ENCODE results near the gene CSTA. TPM values are rescaled to one million over a fixed set of nuclear protein-coding genes. Genes with fewer than 3 reads are reported as not detected.
"Not testable (repeated sequence)": the region's sequence is repeated elsewhere in the genome, so short reads cannot be mapped to it uniquely, and the experiment has no call there.

CSTA gene
- total and polyA plus RNA-seq, 2 donors = 10.0 to 12.4 TPM

DNA sequence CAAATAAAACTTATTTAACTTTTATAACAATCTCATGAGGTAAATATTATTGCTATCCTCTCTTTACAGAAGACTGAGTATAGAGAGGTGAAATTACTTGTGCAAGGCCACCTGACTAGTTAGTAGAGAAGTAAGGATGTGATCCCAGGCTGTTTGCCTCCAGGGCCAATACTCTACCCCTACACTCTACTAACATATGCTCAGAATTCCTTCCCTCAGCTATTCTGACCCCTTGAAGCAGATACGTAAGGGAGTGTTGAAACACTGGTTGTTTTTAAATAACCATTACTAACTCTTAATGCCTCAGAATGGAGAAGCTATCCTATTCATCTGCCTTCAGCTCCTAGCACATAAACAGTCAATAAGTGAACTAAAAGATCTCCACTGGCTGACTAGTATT is 24.1 kb downstream of the CSTA start:
- no peak overlapping the region for H3K4me3 ChIP-seq (ENCODE audit: low read depth, low read length)
- DNase-seq (ENCODE audit: extremely low spot score) = no peak
- no peaks in the 10 kb centered on the region for H3K36me3 ChIP-seq (ENCODE audit: insufficient read depth)
- WGBS = 73% methylated on average over 1 of the region's 1 CpG
- no peaks in the 10 kb centered on the region for H3K4me1 ChIP-seq (ENCODE audit: insufficient read depth)
- H3K27ac ChIP-seq (ENCODE audit: low read depth) = no peak overlapping the region

GRCh38 chr3:122350814-122351418 is 25.9 kb downstream of the CSTA start:
- no peaks in the 10 kb centered on the region for H3K4me1 ChIP-seq (ENCODE audit: insufficient read depth)
- no peak for DNase-seq (ENCODE audit: extremely low spot score)
- WGBS = 83% methylated on average over 5 of the region's 5 CpGs

GRCh38 chr3:122351612-122352011 is 26.6 kb downstream of the CSTA start:
- Histone ChIP-seq H3K4me1 (ENCODE audit: insufficient read depth) (no peaks in the 10 kb centered on the region), H3K36me3 (ENCODE audit: insufficient read depth) (no peaks in the 10 kb centered on the region), H3K4me3 (ENCODE audit: low read depth, low read length) (no peak overlapping the region), H3K27ac (ENCODE audit: low read depth) (no peak overlapping the region)
- WGBS = 94% methylated on average over 4 of the region's 4 CpGs
- DNase-seq (ENCODE audit: extremely low spot score) = no peak

More at GRCh38 chr3:122350814-122351418, 25.9 kb downstream of the CSTA start:
- Histone ChIP-seq H3K27ac (ENCODE audit: low read depth) (no peak overlapping the region), H3K36me3 (ENCODE audit: insufficient read depth) (no peaks in the 10 kb centered on the region), H3K4me3 (ENCODE audit: low read depth, low read length) (no peak overlapping the region)

GRCh38 chr3:122353215-122353614 is 28.2 kb downstream of the CSTA start:
- Histone ChIP-seq H3K4me1 (ENCODE audit: insufficient read depth) (no peaks in the 10 kb centered on the region), H3K36me3 (ENCODE audit: insufficient read depth) (no peaks in the 10 kb centered on the region), H3K27ac (ENCODE audit: low read depth) (no peak overlapping the region), H3K4me3 (ENCODE audit: low read depth, low read length) (no peak overlapping the region)
- no peak for DNase-seq (ENCODE audit: extremely low spot score)
- 64% methylated on average over 2 of the region's 2 CpGs for WGBS

- Histone ChIP-seq H3K4me1 (ENCODE audit: insufficient read depth) (no peaks in the 10 kb centered on the region), H3K4me3 (ENCODE audit: low read depth, low read length) (no peak overlapping the region), H3K36me3 (ENCODE audit: insufficient read depth) (no peaks in the 10 kb centered on the region), H3K27ac (ENCODE audit: low read depth) (no peak overlapping the region)
- DNase-seq (ENCODE audit: extremely low spot score) = no peak
- 94% methylated on average over 1 of the region's 1 CpG for WGBS
Measured at GRCh38 chr3:122353893-122354401, 28.9 kb downstream of the CSTA start.

GRCh38 chr3:122355612-122356011 is 30.6 kb downstream of the CSTA start:
- no peak overlapping the region for H3K4me3 ChIP-seq (ENCODE audit: low read depth, low read length)
- H3K4me1 ChIP-seq (ENCODE audit: insufficient read depth) = no peaks in the 10 kb centered on the region
- 67% methylated on average over 4 of the region's 4 CpGs for WGBS
- no peaks in the 10 kb centered on the region for H3K36me3 ChIP-seq (ENCODE audit: insufficient read depth)
- DNase-seq (ENCODE audit: extremely low spot score) = no peak
- no peak overlapping the region for H3K27ac ChIP-seq (ENCODE audit: low read depth)

DNA sequence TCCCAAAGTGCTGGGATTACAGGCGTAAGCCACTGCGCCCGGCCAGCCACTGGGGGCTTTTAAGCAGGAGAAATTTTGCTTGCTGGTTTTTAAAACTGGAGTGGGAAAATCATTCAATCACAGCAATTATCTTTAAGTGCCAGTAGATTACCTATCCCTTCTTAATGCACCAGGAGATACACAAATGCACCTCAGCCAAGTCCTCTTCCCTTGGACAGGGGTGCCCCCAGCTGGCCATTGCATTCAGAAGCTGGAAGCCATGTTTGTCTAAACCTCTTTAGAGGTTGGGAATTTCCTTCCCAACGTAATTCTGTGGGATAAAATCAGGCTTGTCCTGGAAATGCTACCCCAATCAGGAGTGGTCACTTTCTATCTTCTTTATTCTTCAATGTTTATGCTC is 31.4 kb downstream of the CSTA start:
- Histone ChIP-seq H3K4me1 (ENCODE audit: insufficient read depth) (no peaks in the 10 kb centered on the region), H3K36me3 (ENCODE audit: insufficient read depth) (no peaks in the 10 kb centered on the region), H3K4me3 (ENCODE audit: low read depth, low read length) (no peak overlapping the region), H3K27ac (ENCODE audit: low read depth) (no peak overlapping the region)
- 66% methylated on average over 4 of the region's 4 CpGs for WGBS
- no peak for DNase-seq (ENCODE audit: extremely low spot score)

GRCh38 chr3:122357828-122358702 is 33.0 kb downstream of the CSTA start:
- H3K27ac ChIP-seq (ENCODE audit: low read depth) = no peak overlapping the region
- no peaks in the 10 kb centered on the region for H3K36me3 ChIP-seq (ENCODE audit: insufficient read depth)
- DNase-seq (ENCODE audit: extremely low spot score) = no peak
- WGBS = 48% methylated on average over 2 of the region's 2 CpGs
- H3K4me3 ChIP-seq (ENCODE audit: low read depth, low read length) = no peak overlapping the region
- no peaks in the 10 kb centered on the region for H3K4me1 ChIP-seq (ENCODE audit: insufficient read depth)

- Histone ChIP-seq H3K4me3 (ENCODE audit: low read depth, low read length) (no peak overlapping the region), H3K36me3 (ENCODE audit: insufficient read depth) (no peaks in the 10 kb centered on the region), H3K4me1 (ENCODE audit: insufficient read depth) (no peaks in the 10 kb centered on the region), H3K27ac (ENCODE audit: low read depth) (no peak overlapping the region)
- no peak for DNase-seq (ENCODE audit: extremely low spot score)
- WGBS = 85% methylated on average over 2 of the region's 2 CpGs
Measured at GRCh38 chr3:122358703-122359032, 33.6 kb downstream of the CSTA start.

DNA sequence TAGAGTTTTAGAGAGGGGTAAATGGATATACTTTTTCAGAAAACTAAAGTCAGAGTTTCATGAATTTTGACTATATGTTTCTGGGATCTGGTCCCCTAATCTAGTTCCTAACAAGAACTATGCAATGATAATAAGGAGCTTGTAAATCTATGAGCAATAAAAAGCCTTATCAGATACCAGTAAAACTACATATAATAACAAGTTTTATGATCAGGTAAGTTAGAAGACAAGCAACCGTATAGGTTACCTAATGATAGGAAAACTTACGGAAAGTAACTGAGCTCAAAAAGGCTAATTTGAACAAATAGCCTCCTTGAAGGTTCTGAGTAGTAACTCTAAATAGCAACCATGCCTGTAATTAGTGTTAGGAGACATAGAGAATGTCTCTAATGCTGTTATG is 37.0 kb downstream of the CSTA start:
- no peaks in the 10 kb centered on the region for H3K4me1 ChIP-seq (ENCODE audit: insufficient read depth)
- no peaks in the 10 kb centered on the region for H3K36me3 ChIP-seq (ENCODE audit: insufficient read depth)
- DNase-seq (ENCODE audit: extremely low spot score) = no peak
- no peak overlapping the region for H3K4me3 ChIP-seq (ENCODE audit: low read depth, low read length)
- H3K27ac ChIP-seq (ENCODE audit: low read depth) = no peak overlapping the region
- WGBS = 67% methylated on average over 2 of the region's 2 CpGs

GRCh38 chr3:122364490-122364889 is 39.4 kb downstream of the CSTA start:
- 74% methylated on average over 2 of the region's 2 CpGs for WGBS
- H3K4me3 ChIP-seq (ENCODE audit: low read depth, low read length) = no peak overlapping the region
- H3K36me3 ChIP-seq (ENCODE audit: insufficient read depth) = no peaks in the 10 kb centered on the region
- no peak for DNase-seq (ENCODE audit: extremely low spot score)
- no peak overlapping the region for H3K27ac ChIP-seq (ENCODE audit: low read depth)
- H3K4me1 ChIP-seq (ENCODE audit: insufficient read depth) = no peaks in the 10 kb centered on the region

- H3K36me3 ChIP-seq (ENCODE audit: insufficient read depth) = no peaks in the 10 kb centered on the region
- no peak overlapping the region for H3K27ac ChIP-seq (ENCODE audit: low read depth)
- no peaks in the 10 kb centered on the region for H3K4me1 ChIP-seq (ENCODE audit: insufficient read depth)
- DNase-seq (ENCODE audit: extremely low spot score) = no peak
- 81% methylated on average over 1 of the region's 1 CpG for WGBS
- H3K4me3 ChIP-seq (ENCODE audit: low read depth, low read length) = no peak overlapping the region
Measured at GRCh38 chr3:122365073-122365472, 40.0 kb downstream of the CSTA start.

DNA sequence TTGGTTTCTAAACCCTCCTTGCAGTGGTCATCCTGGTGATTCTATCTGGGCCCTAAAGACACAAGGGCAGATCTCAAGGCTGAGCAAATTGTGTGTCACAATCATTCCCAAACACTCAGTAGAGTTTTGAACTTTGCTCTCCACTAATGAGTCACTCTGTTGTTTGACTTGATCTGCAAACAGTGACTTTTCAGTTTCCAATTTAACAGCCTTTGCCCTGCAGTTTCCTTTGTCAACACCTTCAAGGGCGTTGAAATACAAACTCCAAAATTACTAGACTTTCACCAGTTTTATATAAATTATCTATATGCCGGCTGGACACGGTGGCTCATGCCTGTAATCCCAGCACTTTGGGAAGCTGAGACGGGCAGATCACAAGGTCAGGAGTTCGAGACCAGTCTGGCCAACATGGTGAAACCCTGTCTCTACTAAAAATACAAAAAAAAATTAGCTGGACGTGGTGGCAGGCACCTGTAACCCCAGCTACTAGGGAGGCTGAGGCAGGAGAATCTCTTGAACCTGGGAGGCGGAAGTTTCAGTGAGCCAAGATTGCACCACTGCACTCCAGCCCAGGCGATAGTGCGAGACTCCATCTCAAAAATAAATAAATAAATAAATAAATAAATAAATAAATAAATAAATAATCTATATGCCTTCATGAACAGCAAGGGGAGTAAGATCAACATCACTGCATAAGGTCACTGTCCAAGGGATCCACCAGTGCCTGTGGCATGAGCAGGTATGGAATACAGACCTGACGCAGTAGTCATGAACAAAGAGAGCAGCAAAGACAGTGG is 40.7 kb downstream of the CSTA start:
- not testable (repeated sequence) for H3K36me3 ChIP-seq (ENCODE audit: insufficient read depth); H3K4me1 ChIP-seq (ENCODE audit: insufficient read depth); DNase-seq (ENCODE audit: extremely low spot score); H3K4me3 ChIP-seq (ENCODE audit: low read depth, low read length); H3K27ac ChIP-seq (ENCODE audit: low read depth)
- WGBS = 91% methylated on average over 10 of the region's 10 CpGs

DNA sequence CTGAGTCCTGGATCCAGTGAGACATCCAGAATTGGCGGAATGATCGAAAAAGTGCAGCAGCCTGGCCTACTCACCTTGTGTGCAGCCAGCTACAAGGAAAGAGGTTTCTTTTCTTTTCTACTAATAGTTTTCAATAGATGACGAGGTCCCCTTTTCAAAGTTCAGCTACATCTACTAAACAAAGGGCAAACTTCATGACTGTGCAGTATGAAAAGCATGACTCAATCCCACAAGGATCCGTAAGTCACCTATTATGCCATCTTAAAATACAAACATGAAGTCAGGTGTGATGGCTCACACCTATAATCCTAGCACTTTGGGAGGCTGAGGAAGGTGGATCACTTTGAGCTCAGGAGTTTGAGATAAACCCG is 41.3 kb downstream of the CSTA start:
- Histone ChIP-seq H3K4me3 (ENCODE audit: low read depth, low read length) (no peak overlapping the region), H3K4me1 (ENCODE audit: insufficient read depth) (no peaks in the 10 kb centered on the region), H3K36me3 (ENCODE audit: insufficient read depth) (no peaks in the 10 kb centered on the region), H3K27ac (ENCODE audit: low read depth) (no peak overlapping the region)
- DNase-seq (ENCODE audit: extremely low spot score) = no peak
- 94% methylated on average over 5 of the region's 5 CpGs for WGBS
